SK-N-DZ (cell line): ENCODE data around the gene CD300E.

Source experiments
- DNase-seq: peaks from one replicate; pipeline ENCODE4 v3.0.0-alpha.2; 2015; ENCODE audit warnings: low spot score

Gene CD300E

DNA sequence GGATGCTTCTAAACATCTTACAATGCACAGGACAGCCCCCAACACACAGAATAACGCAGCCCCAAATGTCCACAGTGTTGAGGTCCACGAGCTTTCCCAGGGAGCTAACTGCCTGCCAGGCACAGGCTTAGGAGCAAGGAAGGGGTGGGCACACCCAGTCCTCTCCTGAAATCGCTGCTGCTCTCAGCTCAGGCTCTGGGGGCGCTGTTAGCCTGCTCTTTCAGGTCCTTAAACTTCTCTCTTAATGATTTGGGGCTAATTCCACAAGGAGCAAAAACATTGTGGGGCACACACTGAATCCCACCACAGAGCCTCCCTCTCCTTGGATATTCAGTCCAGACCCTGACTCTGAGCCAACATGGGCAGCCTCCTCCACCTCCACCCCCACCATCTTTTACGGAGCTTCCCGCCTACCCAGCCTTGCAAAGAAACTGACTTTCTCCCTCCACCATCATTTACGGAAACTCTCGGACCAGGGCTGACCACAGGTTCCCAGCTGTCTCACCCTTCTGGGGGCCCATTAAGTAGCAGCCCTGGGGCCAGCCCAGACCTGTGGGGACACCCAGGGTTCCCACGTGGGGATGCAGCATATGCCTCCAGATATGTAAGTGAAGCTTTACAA, 57.3 kb downstream of the CD300E start:
- peak; percentile 42 for DNase-seq

DNA sequence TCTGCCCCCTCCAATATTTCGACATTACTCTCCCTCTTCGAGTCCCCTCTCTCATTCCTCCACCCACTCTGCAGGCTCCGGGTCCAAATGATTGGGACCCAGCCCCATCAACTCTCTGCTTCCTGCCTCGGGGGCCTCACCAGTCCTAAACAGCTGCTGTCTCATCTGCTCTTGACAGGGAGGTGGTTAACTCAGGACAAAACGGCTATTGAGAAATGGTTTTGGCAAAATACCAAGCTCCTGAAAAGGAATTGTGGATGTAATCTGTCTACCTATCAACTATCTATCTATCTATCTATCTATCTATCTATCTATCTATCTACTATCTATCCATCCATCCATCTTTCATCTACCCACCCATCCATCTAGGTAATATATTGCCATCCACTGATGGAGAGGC, 58.4 kb downstream of the CD300E start:
- no peak for DNase-seq

DNA sequence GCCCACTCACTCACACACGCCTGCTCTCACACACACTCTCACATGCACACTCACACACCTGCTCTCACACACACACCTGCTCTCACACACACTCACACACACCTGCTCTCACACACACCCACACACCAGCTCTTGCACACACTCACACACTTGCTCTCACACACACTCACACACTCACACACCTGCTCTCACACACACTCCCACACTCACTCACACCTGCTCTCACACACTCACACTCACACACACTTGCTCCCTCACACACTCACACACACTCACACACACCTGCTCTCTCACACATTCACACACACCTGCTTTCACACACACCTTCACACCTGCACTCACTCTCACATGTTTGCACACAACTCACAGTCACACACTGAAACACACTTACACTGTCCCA, 60.2 kb downstream of the CD300E start:
- DNase-seq = no peak

DNA sequence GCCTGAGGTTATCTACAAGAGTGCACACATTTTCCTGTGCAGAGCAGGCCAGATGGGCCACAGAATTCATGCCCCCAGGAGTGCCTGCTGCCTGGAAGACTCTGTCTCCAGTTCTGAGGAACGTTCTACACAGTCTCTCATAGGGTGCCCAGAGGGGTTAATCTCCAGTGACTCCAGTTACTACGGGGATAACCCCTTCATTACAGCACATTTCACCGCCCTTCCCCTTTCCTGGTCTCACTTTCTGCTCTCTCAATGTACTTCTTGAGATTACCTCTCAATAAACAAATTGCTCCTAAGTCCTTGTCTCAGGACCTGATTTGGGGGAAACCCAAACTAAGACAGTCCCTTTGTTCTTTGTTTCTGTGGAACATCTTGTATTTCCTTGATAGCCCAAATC, 62.0 kb downstream of the CD300E start:
- DNase-seq = no peak
